ENCODE results near the gene ZBTB16. TPM values are rescaled to one million over a fixed set of nuclear protein-coding genes. Genes with fewer than 3 reads are reported as not detected.

ZBTB16 gene
- total RNA-seq, 1 donor from 2014 or later: 11.9 TPM

- Mint-ChIP-seq H3K4me1 (ENCODE audit: unreplicated experiment) (peaks cover 49% of the 10 kb centered on the region), H3K27me3 (peaks cover 36% of the 10 kb centered on the region), H3K36me3 (no peaks in the 10 kb centered on the region), H3K4me3 (no peak overlapping the region), H3K27ac (no peak overlapping the region), H3K9me3 (no peaks in the 10 kb centered on the region)
- DNase-seq (ENCODE audit: extremely low spot score, unreplicated experiment): no peak
- TF ChIP-seq, protein P1, sequence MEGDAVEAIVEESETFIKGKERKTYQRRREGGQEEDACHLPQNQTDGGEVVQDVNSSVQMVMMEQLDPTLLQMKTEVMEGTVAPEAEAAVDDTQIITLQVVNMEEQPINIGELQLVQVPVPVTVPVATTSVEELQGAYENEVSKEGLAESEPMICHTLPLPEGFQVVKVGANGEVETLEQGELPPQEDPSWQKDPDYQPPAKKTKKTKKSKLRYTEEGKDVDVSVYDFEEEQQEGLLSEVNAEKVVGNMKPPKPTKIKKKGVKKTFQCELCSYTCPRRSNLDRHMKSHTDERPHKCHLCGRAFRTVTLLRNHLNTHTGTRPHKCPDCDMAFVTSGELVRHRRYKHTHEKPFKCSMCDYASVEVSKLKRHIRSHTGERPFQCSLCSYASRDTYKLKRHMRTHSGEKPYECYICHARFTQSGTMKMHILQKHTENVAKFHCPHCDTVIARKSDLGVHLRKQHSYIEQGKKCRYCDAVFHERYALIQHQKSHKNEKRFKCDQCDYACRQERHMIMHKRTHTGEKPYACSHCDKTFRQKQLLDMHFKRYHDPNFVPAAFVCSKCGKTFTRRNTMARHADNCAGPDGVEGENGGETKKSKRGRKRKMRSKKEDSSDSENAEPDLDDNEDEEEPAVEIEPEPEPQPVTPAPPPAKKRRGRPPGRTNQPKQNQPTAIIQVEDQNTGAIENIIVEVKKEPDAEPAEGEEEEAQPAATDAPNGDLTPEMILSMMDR (conservative IDR thresholded peaks at IDR 0.05): no peak
Observed at GRCh38 chr11:114092953-114093352, 33.4 kb downstream of the ZBTB16 start.

- Mint-ChIP-seq H3K36me3 (no peaks in the 10 kb centered on the region), H3K27ac (no peak overlapping the region), H3K9me3 (no peaks in the 10 kb centered on the region), H3K4me1 (ENCODE audit: unreplicated experiment) (peaks cover 55% of the 10 kb centered on the region), H3K4me3 (no peak overlapping the region), H3K27me3 (peaks cover 43% of the 10 kb centered on the region)
- no peak for DNase-seq (ENCODE audit: extremely low spot score, unreplicated experiment)
- TF ChIP-seq, protein P1 (conservative IDR thresholded peaks at IDR 0.05): no peak
Observed at GRCh38 chr11:114094516-114094915, 35.0 kb downstream of the ZBTB16 start.

GRCh38 chr11:114095899-114096298 is 36.4 kb downstream of the ZBTB16 start:
- peaks cover 49% of the 10 kb centered on the region for H3K27me3 Mint-ChIP-seq
- no peak for DNase-seq (ENCODE audit: extremely low spot score, unreplicated experiment)
- TF ChIP-seq, protein P1 (conservative IDR thresholded peaks at IDR 0.05): no peak
- H3K9me3 Mint-ChIP-seq: no peaks in the 10 kb centered on the region
- H3K4me3 Mint-ChIP-seq: no peak overlapping the region
- no peak overlapping the region for H3K27ac Mint-ChIP-seq
- H3K4me1 Mint-ChIP-seq (ENCODE audit: unreplicated experiment): peaks cover 56% of the 10 kb centered on the region
- H3K36me3 Mint-ChIP-seq: no peaks in the 10 kb centered on the region

DNA sequence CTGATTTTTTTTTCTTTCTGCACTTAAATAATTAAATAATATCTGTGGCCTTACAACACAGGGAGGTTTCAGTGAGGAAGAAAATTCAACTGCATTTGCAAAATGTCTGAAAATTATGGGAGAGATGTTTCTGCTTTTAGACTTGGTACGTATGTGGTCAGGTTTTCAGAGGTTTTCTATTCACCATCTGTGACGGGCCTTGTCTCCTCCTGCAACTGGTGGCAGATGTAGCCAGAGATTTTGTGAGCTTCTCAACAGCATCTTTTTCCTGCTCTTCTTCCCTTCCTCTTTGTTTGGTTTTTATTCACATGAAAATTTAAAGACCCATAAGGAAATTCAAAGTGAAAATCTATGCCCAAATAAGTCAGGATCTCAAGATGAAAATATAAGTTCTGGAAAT is 38.3 kb downstream of the ZBTB16 start:
- H3K9me3 Mint-ChIP-seq: no peaks in the 10 kb centered on the region
- no peaks in the 10 kb centered on the region for H3K36me3 Mint-ChIP-seq
- H3K27me3 Mint-ChIP-seq: peaks cover 49% of the 10 kb centered on the region
- H3K27ac Mint-ChIP-seq: no peak overlapping the region
- TF ChIP-seq, protein P1 (conservative IDR thresholded peaks at IDR 0.05): no peak
- DNase-seq (ENCODE audit: extremely low spot score, unreplicated experiment): no peak
- no peak overlapping the region for H3K4me3 Mint-ChIP-seq
- peaks cover 52% of the 10 kb centered on the region for H3K4me1 Mint-ChIP-seq (ENCODE audit: unreplicated experiment)

DNA sequence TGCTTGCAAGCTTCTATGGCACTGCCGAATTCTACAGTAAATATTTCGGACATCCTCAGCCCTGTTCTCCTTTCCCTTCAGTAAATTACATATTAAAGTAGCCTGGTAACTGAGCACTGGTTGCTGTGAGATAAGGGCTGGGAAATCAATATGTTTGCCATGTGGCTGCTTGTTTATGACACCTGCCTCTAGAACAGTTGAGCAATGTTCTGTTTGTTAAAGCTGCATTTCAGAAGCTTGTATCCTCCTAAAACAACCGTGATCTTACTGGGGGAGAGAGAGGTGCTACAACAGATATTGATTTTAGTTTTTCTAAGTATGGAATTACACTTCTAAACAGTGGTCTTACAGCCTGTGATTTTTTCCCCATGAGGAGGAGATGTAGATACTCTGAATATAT is 39.4 kb downstream of the ZBTB16 start:
- no peaks in the 10 kb centered on the region for H3K36me3 Mint-ChIP-seq
- no peak for DNase-seq (ENCODE audit: extremely low spot score, unreplicated experiment)
- no peak overlapping the region for H3K27ac Mint-ChIP-seq
- H3K4me3 Mint-ChIP-seq: no peak overlapping the region
- H3K9me3 Mint-ChIP-seq: no peaks in the 10 kb centered on the region
- TF ChIP-seq, protein P1 (conservative IDR thresholded peaks at IDR 0.05): no peak
- peaks cover 52% of the 10 kb centered on the region for H3K4me1 Mint-ChIP-seq (ENCODE audit: unreplicated experiment)
- H3K27me3 Mint-ChIP-seq: peaks cover 52% of the 10 kb centered on the region

Measured in type B pancreatic cell (in vitro differentiated cells).